ENCODE data around the gene OPTC. TPM values are rescaled to one million over a fixed set of nuclear protein-coding genes. Genes with fewer than 3 reads are reported as not detected.
A peak's percentile ranks its signal among the peaks of the same experiment; 100 is the strongest.
"Not testable (repeated sequence)": the region's sequence is repeated elsewhere in the genome, so short reads cannot be mapped to it uniquely, and the experiment has no call there.

The OPTC gene
- polyA plus RNA-seq, 3 donors, result not detected

DNA sequence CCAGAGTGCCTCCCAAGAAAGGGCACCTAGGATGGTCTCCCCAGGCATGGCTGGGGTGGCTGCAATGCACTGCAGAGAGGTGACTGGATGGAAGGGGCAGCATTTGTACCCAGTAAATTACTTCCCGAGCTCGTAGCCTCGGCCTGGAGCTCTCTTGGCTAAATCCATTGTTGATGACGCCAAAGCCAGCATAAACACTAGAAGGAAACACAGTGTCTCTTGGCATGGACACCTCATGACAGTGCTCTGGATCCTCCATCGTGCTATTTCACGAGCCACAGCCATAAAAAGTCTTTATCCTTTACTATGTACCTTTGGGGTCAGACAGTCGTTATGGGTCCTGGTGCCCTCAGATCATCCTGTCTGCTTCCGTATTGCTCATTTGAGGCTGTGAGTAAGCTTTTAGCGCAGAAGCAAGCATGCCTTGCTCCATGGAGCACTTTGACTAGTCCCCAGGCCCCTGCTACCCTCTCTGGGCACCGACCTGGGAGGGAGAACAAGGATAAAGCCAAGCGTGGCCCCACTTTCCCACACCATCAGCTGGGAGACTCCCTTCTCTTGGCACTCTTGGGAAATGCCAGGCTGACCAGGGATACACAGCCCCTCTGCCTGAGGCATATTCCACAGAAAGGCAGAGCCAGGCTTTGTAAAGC lies 28.7 kb upstream of the OPTC start:
- DNase-seq, result no peak

DNA sequence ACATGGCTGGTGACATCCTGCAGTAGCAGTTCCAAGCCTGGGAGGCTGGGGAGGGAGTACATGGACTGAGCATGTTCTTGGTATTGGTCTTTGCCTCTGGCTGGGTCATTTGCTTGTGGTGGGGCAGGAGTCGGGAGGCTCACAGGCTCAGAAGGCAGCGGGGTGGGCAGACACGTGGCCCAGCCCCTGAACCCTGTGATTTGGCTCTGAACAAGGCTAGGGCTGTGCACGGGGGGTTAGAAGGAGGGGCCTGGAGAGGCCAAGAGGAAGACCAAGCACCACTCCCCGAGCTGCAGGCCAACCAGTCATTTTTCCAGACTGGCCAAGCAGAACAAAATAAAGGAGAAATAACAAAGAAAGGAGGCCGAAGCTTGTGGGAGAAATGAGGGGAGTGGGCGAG lies 28.0 kb upstream of the OPTC start:
- peak; percentile 76 for DNase-seq

DNA sequence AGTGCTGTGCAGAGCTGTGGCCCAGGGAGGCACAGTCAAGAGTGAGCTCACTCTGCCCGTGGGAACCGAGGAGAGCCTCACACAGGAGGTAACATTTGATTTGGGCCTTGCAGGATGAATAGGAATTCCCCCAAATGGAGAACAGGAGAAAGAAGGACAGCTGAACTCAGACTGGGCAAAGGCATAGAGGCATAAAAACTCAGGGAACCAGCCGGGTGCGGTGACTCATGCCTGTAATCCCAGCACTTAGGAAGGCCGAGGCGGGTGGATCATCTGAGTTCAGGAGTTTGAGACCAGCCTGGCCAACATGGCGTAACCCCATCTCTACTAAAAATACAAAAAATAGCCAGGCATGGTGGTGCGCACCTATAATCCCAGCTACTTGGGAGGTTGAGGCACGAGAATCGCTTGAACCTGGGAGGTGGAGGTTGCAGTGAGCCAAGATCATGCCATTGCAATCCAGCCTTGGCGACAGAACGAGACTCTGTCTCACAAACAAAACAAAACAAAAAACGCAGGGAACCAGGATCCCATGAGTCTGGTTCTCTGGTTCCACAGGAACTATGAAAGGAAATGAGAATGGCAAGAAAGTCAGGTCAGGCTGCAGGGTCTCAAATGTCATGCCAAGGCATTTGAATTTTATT lies 26.9 kb upstream of the OPTC start:
- not testable (repeated sequence) for DNase-seq

DNA sequence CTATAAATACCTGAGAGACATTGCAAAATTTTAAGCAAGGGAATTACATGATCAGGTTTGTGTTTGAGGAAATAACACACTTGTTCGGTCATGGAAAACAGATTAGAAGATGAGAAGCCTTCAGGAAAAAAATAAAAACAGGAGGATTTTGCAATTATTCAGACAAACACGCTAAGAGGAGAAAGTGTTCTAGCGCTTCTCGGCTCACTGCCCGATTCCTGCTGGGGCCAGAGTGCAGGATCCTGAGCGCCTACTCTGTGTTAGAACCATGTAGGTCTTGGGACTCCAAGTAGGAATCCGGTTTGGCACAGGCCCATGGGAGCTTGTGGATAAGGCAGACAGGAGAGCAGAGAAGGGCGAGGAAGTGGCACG lies 26.4 kb upstream of the OPTC start:
- DNase-seq, result no peak

DNA sequence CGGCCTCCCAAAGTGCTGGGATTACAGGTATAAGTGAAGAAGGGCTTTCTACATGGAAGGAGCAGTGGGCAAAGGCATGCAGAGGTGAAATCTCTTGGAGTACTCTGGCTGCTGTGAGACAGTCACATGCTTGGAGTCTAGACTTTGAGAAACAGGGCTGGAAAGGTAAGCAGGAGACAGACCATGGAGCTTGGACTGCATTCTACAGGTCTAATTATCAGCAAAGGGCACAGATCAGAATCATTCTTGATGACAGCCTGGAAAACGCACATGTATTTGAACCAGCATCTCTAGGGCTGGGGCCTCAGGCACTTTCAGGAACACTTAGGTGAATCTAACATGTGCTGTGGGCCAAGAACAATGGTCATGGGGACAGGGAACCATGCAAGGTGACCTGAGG lies 25.6 kb upstream of the OPTC start:
- DNase-seq, result no peak

DNA sequence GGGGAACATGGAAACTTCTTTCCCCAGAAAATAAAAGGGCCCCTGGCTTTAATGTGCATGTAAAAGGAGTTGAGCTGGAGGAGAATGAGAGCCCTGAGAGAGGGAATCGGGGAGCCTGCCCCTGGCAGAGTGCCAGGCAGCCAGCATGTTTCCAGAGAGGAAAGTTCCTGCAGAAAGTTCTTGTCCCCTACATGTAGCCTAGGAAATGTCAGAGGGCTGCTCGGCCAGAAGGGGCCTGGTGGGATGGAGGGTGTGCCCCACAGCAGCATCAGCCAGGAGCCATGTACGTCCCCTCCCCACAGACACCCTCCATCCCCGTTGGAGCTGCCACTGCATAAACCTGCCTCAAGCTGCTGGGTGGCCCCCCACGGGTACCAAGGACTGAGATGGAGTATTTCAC lies 23.7 kb upstream of the OPTC start:
- DNase-seq, result no peak

DNA sequence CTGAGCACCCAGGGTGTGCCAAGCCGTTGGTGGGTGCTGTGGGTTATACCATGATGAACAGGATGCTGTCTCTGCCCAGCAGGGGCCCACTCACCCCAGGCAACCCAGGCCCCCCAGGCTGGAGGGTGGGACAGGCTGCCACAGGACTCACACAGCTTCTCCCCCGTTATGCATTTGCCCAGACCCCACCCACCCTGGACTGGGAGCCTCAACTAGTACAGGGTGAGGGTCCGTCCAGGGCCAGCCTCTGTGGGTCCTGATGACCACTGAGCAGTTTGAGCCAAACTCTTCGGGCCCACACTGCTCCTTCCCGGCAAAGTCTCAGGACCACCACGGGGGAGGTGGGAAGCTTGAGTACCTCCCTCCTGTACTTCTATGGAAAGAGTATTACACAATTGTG lies 22.1 kb upstream of the OPTC start:
- no peak for DNase-seq

DNA sequence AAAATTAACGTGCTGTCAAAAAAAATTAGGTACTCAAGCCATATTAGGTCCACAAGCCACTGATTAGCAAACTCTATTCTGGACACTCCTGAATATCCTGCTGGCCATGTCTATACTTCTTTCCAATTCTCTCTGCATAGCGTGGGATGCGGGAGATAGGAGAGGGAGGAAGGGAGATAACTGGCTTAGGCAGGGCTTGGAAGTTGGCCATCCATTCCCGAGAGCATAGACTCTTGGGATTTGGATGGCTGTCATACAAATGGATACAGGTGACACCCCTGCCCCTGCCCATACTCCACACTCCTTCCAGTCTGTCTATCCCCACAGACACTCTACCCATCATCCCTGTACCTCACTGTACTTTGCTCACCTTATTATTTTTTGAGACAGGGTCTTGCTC lies 20.7 kb upstream of the OPTC start:
- no peak for DNase-seq

DNA sequence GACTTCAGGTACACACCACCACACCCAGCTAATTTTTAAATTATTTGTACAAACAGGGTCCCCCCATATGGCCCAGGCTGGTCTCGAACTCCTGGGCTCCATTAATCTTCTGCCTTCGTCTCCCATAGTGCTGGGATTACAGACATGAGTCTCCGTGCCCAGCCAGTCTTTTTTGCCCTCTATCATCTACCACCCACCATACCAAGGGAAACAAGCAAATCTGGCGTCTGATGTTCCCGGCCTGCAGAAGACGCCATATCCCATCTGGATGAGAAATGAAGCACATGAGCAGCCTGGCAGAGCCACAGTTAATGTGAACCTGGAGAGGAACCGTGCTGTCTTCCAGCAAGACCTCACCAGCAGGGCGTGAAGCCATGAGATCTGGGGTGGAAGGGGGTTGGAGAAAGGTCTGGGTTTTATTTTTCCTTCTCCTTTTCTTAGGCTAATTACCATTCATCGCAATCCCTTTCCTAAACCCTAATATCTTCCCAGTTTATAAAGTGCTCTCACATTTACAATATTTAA lies 20.1 kb upstream of the OPTC start:
- no peak for DNase-seq

DNA sequence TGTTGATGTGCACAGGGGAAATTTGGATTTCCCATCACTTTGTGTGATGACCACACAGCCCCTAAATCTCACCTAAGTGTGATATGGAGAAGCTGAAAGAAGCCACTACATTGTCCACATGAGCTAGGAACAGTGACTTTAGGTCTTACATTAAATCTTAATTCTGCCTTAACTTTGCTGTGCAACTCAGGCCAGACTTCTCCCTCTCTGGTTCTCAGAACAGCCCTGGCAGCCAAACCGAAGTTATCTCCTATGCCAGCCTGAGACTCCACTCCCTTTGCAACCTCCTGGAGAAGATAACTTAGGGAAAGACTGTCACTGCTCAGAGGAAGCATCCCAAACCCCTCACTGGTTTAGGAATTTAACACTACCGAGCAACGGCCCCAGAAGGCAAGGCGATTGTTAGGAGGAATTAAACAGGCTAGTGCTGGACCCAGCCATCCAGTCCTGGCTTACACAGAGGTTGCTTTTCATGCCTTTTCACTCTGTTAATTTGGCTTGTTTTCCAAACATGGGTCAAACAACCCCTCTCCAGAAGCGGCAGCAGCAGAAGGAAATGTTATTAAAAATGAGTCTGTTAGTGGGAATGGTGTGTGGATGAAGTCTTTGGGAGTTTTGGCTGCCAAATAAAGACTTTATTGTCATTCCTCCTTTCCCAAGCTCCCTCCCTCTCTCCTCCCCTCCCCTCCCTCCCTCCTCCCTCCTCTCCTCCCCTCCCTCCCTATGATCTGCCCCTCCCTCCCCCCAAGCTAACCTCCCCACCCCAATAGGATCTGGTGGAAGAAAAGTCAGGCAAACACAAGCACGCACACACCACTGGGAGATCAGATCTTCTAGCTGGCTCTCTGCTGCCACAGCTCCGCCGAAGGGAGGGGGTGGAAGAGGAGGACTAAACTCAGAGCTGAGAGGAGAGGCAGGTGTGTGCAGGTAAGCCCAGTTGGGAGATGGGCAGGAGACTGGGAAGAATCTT lies 18.7 kb upstream of the OPTC start, which contains the start of gene PRELP:
Gene PRELP, plus strand, starts transcription at position 795 of the 970 bp plus-strand sequence. CDS start 7,379 bp downstream, outside the sequence.
- DNase-seq, result no peak

DNA sequence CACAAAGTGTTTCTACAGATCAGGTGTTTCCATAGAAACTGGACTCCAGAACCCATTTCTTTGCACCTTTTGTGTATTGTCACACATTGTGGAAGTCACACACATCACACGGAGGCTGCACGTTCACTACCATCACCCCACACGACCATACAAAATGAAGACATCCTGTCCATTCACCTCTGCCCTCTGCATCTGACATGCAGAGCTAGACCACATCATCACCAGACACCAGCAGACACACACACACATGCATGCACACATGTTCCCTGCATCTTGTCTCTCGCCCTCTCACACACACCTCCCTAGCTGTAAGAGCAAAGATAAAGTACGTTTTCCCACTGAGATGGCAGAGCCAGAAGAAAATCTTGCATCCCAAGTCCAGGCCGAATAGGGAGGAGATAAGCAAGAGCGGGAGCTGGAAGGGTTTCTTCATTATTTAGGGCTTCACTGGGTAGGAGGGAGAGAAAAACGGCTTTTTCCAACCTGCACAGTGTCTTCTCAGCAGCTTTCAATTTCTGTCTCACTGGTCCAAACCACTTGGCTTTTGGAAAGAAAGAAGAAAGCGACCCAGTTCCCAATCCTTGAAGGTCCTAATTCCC lies 17.6 kb upstream of the OPTC start:
- DNase-seq, result no peak

DNA sequence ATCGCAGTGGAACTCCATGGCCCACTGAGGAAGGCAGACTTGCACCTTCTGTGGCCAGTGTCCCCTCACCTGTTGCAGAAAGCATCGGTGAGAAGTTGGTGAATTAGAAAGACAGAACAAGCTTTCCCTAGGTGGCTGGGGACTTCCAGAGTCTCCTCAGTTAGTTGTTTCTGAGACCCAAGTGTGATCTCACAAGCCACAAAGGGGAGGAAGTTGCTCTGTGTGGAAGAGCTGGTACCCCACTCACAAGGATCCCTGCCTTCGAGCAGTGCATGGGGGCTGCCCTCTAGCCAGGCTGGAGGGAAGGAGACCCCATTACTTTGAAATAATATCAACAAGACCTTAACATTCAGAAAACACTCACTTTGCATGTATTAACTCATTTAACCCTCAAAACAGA lies 16.2 kb upstream of the OPTC start:
- DNase-seq, result no peak

DNA sequence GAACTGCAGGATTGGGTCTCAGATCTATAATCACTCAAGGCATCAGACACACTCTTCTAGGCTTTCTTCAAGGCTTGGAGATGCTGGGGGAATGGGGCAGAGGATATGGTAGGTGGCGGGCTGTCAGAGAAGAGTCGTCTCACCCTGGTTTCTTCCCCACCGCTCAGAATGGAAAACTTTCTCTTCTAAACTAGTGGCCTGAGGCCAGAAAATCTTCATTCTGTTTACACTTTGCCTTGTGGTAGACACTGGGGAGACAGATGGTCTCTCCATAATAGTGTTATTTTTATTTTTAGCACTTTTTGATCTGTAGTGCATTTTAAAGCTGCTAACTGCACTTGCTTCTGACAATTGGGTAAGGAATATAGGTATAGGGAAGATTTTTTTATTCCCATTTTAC lies 15.7 kb upstream of the OPTC start:
- no peak for DNase-seq

DNA sequence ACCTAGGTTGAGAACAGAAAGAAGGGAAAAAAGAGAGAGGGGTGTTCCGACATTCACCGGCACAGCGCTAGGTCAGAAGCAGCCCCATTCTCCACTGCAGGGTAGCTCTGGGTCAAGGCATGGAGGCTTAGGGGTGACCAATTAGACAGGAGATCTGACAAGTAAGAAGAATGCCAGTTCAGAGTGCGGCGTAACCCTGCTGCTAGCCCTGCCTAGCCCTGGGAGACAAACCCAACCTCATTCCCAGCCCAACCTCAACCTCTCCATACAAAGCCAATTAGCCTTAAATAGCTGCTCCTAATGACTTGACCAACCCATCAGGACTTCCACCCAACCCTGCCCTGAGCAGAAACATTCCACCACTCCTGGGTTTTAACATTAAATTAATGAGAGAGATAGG lies 15.0 kb upstream of the OPTC start:
- no peak for DNase-seq

DNA sequence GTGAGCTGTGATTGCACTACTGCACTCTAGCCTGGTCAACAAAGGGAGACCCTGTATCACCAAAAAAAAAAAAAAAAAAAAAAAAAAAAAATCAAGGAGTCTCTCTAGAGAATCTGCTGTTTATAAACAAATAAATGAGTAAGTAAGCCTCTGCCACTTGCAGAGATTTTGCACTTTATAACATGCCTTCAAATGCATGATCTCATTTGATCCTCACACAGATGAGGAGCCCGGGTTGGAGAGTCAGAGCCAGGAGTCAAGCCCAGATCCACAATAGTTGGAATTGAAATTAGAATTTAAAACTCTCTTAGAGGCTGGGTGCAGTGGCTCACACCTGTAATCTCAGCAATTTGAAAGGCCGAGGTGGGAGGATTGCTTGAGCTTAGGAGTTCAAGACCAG lies 14.3 kb upstream of the OPTC start:
- DNase-seq, result no peak

DNA sequence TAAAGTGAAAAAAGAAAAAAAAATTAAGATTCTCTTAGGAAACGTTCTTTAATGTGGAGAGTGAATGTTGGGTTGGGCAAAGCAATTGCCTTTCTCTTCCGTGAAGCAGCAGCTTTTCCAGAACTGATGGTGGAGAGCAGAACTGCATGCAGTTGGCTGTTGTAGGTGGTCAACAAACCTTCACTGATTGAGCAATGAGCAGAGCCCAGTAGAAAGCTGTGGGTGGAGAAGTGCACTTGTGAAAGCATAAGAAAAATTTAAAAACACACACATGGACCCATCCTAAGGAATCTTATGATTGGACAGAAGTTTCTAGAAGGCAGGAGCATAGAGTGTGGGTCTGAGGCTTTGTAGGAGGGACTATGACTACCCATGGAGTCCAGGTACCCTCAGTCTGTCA lies 13.9 kb upstream of the OPTC start:
- no peak for DNase-seq

DNA sequence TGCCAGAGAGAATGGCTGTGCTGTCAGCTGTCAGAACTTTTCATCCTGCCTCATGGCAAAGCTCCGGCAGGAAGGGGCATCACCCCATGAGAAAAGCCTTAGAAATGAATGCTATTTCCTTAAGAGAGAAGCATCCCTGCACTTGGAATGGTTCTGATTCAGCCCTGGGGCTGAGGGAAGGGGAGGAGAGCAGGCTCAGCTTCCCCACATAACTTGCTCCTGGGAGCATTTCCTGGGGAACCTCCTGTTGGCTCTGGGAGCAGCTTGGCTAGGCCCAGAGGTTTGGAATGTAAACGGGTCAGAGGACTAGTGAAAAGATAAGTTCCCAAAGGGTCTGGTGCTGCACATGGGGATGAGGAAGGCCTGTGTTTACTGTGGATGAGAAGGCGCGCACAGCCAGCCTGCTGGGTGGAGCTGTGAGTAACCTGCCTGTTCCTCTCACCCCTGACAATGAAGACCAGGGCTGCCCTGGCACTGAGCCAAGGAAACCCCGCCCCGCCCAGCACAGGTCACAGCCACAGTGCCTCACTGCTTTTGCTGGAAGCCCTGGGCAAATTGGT lies 13.3 kb upstream of the OPTC start:
- no peak for DNase-seq

DNA sequence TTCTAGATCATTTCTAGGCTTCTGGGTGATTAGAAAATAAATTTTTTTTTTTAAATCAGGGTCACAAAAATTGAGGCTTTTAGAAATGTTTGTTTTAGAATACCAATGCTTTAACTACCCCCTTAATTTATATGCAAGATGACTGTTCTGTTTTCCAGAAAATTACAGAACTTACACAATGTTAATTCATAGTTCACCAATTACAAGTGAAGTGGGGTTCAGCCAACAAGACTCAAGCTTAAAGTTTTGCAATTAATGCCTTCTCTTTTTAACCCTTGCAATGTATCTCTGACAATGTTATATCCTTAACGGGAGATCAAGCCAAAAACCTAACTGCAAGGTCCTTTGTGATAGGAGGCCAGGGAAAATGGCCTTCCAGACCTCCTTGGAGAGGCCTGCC lies 12.8 kb upstream of the OPTC start:
- no peak for DNase-seq

DNA sequence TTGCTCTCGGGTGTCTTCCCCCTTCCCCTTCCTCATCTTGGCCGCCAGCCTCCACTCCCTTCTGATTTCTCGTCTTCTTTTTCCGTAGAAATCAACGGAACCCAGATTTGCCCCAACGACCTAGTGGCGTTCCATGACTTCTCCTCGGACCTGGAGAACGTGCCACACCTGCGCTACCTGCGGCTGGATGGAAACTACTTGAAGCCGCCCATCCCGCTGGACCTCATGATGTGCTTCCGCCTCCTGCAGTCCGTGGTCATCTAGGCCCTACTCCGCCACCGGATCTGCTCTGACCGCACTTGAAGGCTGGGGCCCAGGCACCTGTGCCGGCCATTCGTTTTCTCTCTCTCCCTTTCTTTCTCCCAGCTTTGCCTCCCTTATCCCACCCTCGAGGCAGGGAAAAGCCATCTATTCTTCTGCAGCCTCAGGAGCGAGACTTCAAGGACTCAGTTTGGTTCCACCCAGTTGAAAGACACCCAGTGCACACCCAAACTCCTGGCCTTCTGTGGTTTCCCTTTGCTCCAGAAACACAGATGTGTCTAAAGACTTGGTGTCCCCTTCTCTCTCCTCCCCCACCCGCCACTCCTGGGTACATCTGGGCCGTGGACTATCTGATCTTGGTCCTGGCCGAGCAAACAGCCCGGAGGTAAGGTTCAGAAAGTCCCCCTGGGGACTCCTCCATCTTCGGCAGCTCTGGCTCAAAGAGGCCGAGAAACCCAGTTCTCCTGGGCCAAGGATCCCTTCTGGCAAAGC lies 7.2 kb upstream of the OPTC start:
- DNase-seq, result no peak

DNA sequence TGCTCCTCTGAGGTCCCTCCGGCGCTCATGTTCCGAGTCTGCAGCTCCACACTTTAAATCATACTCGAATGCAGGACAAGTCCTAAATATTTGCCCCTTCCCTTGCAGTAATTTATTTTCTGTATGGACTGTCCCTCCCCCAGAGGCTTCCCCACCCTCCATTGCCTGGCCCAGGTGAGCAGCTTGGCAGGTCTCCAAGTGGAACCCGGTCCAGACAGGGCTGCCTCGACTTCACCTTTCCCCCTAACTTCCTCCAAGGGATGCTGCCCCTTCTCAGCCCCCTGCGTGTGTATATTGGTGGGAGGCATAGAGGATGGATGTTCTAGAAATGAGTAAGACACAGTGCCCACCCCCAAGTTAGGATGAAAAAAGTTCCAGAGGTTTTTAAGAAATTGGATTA lies 5.4 kb upstream of the OPTC start:
- DNase-seq, result no peak

DNA sequence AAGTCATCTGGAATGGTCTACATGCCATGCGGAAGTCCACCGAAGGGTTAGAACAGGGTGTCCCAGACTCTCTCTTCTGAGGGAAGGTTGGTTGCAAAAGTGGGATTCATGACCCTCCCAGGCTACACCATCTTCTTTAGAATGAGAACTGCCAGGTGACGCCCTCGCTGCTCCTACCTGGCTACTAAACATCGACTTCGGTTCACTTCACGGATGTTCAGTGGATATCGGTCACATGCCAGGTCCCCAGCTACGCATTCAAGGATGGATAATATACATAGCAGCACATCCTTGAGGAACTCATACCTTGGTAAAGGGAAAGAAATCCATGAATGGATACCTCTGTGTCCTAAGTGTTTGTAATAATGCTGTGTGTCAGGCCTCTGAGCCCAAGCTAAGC lies 3.3 kb upstream of the OPTC start:
- DNase-seq, result no peak

Data from renal pelvis (tissue), 4 donors.